Activated naive CD4-positive, alpha-beta T cell treated with anti-CD3 and anti-CD28 coated beads for 36 hours (primary cell): ENCODE measurements around the gene SUN5. TPM values are rescaled to one million over a fixed set of nuclear protein-coding genes. Genes with fewer than 3 reads are reported as not detected.

ENCODE experiments used
- CTCF ChIA-PET: fragments of 350-600 bp; sonication (Branson Sonifier 250); formaldehyde crosslinking; loops from one replicate; lab custom pipeline; 2021; ENCODE audit warnings: antibody characterized with exemption; lab: Charles Lee
- DNase-seq: peaks from one replicate; pipeline ENCODE4 v3.0.0-alpha.2; 2020
- H3K27ac Mint-ChIP-seq: one replicate; pipeline ENCODE4 v1.8.0; 2021; ENCODE audit warnings: mild to moderate bottlenecking, mixed read lengths
- H3K27me3 Mint-ChIP-seq: one replicate; pipeline ENCODE4 v1.8.0; 2021; ENCODE audit warnings: low read depth, mixed read lengths
- H3K36me3 Mint-ChIP-seq: one replicate; pipeline ENCODE4 v1.8.0; 2021; ENCODE audit warnings: low read depth, mixed read lengths
- H3K4me1 Mint-ChIP-seq: one replicate; pipeline ENCODE4 v1.8.0; 2021; ENCODE audit warnings: low read depth, mixed read lengths
- H3K4me3 Mint-ChIP-seq: one replicate; pipeline ENCODE4 v1.8.0; 2021; ENCODE audit warnings: mild to moderate bottlenecking, moderate library complexity, mixed read lengths
- H3K9me3 Mint-ChIP-seq: one replicate; pipeline ENCODE4 v1.8.0; 2021; ENCODE audit warnings: mixed read lengths
- intact Hi-C: fragments of 100-400 bp; cut with micrococcal nuclease; formaldehyde crosslinking; loops from one replicate; pipeline ENCODE4 v1.15.1; 2023
- total RNA-seq, 2 experiments: library from RNA; stranded (reverse); gene quantifications; one replicate each; pipeline ENCODE4 v1.2.3, GENCODE V29; 2021

Gene SUN5
- total RNA-seq, 2 experiments from 2014 or later, result not detected

DNA sequence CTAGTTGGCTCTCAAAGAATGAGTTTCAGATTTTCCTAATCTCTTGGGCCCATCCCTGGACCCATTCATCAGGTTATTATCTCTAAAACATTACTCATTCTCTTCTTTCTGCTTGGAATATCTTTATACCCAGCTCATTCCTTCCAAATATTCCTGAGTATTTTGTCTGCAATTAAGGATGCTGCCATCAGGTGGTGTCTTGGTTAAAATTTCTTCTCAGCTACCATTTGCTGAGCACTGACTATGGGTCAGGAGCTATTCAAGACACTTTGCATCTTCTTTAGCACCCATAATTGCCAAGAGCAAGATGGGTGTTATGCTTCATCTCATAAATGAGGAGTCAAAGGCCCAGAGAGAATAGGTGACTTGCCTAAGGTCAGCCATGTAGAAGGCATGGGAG, 8.4 kb downstream of the SUN5 start:
- peaks cover 5% of the 10 kb centered on the region for H3K9me3 Mint-ChIP-seq
- no peak overlapping the region for H3K27ac Mint-ChIP-seq
- intact Hi-C loops, result no loop called here
- H3K4me1 Mint-ChIP-seq, result peaks cover 51% of the 10 kb centered on the region
- CTCF ChIA-PET, result interaction anchor here (0.6 to 1.7 kb wide), 4 partner anchors 9 to 85 kb away, joined by 3 to 4 read pairs (median 3); partner anchors contain the start of gene SUN5
- DNase-seq, result no peak
- no peaks in the 10 kb centered on the region for H3K27me3 Mint-ChIP-seq
- no peaks in the 10 kb centered on the region for H3K36me3 Mint-ChIP-seq
- no peak overlapping the region for H3K4me3 Mint-ChIP-seq

GRCh38 chr20:32993496-32994050, 10.7 kb downstream of the SUN5 start:
- Mint-ChIP-seq H3K9me3 (peaks cover 5% of the 10 kb centered on the region), H3K27ac (peak overlapping the region; percentile 8), H3K27me3 (no peaks in the 10 kb centered on the region), H3K4me1 (peaks cover 44% of the 10 kb centered on the region), H3K4me3 (no peak overlapping the region), H3K36me3 (no peaks in the 10 kb centered on the region)
- peak; percentile 38 for DNase-seq
- CTCF ChIA-PET, result interaction anchor here (1.2 to 1.3 kb wide), 2 partner anchors 11 to 21 kb away, joined by 3 to 5 read pairs; partner anchors contain the start of gene SUN5
- intact Hi-C loops, result no loop called here

GRCh38 chr20:32991792-32992641, 12.2 kb downstream of the SUN5 start:
- H3K4me3 Mint-ChIP-seq, result no peak overlapping the region

GRCh38 chr20:32991383-32991782, 12.8 kb downstream of the SUN5 start:
- Mint-ChIP-seq H3K36me3 (no peaks in the 10 kb centered on the region), H3K27ac (no peak overlapping the region), H3K9me3 (peaks cover 5% of the 10 kb centered on the region), H3K4me3 (no peak overlapping the region), H3K4me1 (peaks cover 37% of the 10 kb centered on the region), H3K27me3 (no peaks in the 10 kb centered on the region)
- DNase-seq, result peak; percentile 68
- CTCF ChIA-PET, result interaction anchor here (0.8 to 2.2 kb wide), 4 partner anchors 14 to 49 kb away, joined by 3 to 13 read pairs (median 4); partner anchors contain the start of gene SUN5
- intact Hi-C loops, result loop anchor here (1.0 kb wide), 2 partner anchors 19 to 45 kb away; no protein-coding TSS in a partner anchor

More at GRCh38 chr20:32991792-32992641, 12.2 kb downstream of the SUN5 start:
- H3K27me3 Mint-ChIP-seq, result no peaks in the 10 kb centered on the region
- no peak overlapping the region for H3K27ac Mint-ChIP-seq
- DNase-seq, result no peak
- CTCF ChIA-PET, result interaction anchor here (0.8 to 2.2 kb wide), 4 partner anchors 13 to 49 kb away, joined by 3 to 13 read pairs (median 4); partner anchors contain the start of gene SUN5
- H3K4me1 Mint-ChIP-seq, result peaks cover 37% of the 10 kb centered on the region
- no peaks in the 10 kb centered on the region for H3K36me3 Mint-ChIP-seq
- H3K9me3 Mint-ChIP-seq, result peaks cover 5% of the 10 kb centered on the region
- intact Hi-C loops, result loop anchor here (1.0 kb wide), 2 partner anchors 20 to 46 kb away; no protein-coding TSS in a partner anchor

- Mint-ChIP-seq H3K27me3 (no peaks in the 10 kb centered on the region), H3K9me3 (peaks cover 5% of the 10 kb centered on the region), H3K36me3 (no peaks in the 10 kb centered on the region), H3K4me3 (no peak overlapping the region), H3K4me1 (peaks cover 37% of the 10 kb centered on the region), H3K27ac (no peak overlapping the region)
- no peak for DNase-seq
- intact Hi-C loops, result no loop called here
- CTCF ChIA-PET, result interaction anchor here (0.6 to 2.2 kb wide), 2 partner anchors 15 to 1167 kb away, joined by 3 to 13 read pairs; partner anchors contain the start of gene SUN5
Observed at GRCh38 chr20:32990426-32990825, 13.8 kb downstream of the SUN5 start.

DNA sequence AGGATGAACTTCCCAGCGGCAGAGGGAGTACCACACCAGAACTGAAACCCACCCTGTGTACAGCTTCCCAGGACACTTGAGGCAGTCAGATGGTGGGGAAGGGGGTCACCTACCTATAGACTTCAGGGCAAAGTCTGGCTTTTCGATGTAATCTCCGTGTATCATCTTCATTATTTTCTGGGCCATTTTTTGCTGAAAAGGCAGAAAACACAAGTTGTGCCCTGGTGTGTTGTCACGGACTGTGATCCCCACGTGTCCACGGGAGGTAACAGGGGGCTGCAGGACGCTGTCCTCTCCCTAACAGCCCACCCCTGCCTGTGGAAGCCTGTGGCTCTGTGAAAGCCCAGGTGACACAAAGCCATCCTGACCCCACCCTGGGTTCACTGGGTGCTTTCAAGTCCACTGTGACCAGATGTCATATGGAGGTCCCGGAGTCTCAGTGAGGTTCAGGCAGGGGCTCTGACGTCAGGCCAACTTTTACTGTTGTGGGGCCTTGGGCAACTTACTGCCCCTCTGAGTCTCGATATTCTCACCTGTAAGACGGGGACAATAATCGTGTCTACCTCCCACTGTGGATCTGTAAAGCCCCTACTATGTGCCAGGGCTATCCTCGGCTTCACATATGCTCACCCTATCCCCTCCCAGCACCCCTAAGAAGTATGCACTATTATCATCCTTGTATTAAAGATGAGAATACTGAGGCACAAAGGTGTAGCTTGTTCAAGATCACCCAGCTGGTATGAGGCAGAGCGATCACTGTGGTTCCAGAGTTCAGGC, 14.5 kb downstream of the SUN5 start:
- Mint-ChIP-seq H3K4me3 (no peak overlapping the region), H3K9me3 (no peaks in the 10 kb centered on the region), H3K36me3 (no peaks in the 10 kb centered on the region), H3K27ac (no peak overlapping the region), H3K4me1 (peaks cover 37% of the 10 kb centered on the region), H3K27me3 (no peaks in the 10 kb centered on the region)
- CTCF ChIA-PET, result interaction anchor here (0.6 kb wide), 1 partner anchor 1167 kb away, joined by 3 read pairs; no protein-coding TSS in a partner anchor
- DNase-seq, result no peak
- intact Hi-C loops, result no loop called here

DNA sequence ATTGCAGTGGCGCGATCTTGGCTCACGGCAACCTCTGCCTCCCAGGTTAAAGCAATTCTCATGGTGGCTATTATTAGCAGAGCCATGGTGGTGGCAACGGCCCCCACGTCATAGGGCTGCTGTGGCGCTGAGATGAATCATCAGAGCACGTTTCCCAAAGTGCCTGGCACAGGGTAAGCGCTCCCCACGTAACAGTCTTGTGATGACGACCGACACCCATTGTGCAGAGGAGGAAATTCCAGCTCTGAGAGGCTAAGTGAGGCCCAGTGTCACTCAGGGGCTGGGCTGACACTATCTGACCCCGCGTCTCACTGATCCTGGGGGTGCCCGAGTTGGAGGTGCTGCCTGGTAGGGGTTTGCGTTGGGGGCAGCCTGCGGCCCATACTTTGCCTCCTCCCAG, 16.2 kb downstream of the SUN5 start:
- intact Hi-C loops, result no loop called here
- H3K4me1 Mint-ChIP-seq, result peaks cover 35% of the 10 kb centered on the region
- H3K4me3 Mint-ChIP-seq, result no peak overlapping the region
- H3K36me3 Mint-ChIP-seq, result no peaks in the 10 kb centered on the region
- no peak for DNase-seq
- CTCF ChIA-PET, result no interaction called here
- H3K27me3 Mint-ChIP-seq, result no peaks in the 10 kb centered on the region
- H3K27ac Mint-ChIP-seq, result no peak overlapping the region
- H3K9me3 Mint-ChIP-seq, result no peaks in the 10 kb centered on the region

DNA sequence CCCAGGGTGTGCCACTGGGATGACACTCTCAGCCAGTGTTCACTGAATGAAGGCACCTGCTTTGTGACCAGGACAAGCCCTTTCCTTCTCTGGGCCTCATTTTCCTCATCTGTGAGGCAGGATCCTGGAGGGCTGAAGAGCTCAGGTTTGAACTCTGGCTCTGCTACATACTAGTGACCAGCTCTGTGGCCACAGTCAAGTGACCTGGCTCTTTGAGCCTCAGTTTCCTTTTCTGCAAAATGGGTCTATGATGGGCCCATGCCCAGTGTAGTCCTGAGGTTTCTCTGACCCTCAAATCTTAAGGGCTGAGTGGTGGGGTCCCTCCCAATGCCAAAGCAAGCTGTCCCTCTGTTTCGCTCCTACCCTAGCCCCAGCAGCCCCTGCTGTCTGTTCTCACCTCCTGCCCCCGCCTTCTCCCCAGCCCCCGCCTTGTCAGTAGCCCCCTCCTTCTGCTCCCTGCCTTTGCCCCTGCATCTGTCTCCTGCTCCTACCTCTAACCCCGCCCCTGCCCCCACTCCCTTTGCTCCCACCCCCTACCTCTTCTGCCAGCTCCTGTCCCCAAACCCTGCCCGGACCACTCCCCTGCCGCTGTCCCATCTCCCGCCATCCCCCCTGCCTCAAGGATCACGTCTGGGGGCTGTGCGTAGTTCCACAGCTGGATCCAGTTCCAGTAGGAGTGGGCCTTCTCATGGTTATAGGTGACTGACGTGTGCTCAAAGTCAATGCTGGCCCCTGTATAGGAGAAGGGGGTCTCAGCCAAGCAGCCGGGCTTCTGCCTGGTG, 17.0 kb downstream of the SUN5 start:
- no peak for DNase-seq
- Mint-ChIP-seq H3K27ac (no peak overlapping the region), H3K4me3 (no peak overlapping the region), H3K9me3 (no peaks in the 10 kb centered on the region), H3K36me3 (no peaks in the 10 kb centered on the region), H3K4me1 (peaks cover 31% of the 10 kb centered on the region), H3K27me3 (no peaks in the 10 kb centered on the region)
- CTCF ChIA-PET, result interaction anchor here (0.6 to 1.3 kb wide), 2 partner anchors 13 to 21 kb away, joined by 3 read pairs; no protein-coding TSS in a partner anchor
- intact Hi-C loops, result no loop called here

DNA sequence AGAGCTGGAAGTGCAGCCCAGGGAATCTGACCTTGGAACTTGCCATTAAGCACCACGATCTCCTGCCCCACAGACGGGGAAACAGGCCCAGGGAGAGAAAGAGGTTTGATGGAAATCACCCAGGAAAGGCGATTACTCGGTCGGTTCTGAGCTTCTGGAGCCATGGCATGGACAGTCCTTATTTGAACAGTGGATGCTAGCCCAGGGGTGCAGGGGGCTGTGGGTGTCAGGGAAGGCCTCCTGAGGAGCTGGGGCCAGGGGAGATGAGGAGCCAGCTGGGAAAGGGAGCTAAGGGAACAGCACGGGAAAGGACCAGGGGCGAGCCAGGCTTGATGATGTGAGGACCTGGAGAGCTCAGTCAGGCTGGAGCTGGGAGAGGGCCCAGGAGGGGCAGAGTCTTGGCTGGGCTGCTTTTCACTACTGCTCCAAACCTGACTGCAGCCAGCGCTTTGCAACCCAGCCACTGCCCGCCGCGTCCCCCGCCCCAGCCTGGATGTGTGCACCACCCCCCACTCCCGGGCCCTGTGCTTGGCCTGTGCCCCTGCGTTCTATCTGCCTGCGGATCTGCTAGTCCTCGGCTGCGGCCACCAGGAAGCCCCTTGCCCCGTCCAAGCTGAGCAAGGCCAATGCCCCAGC, 17.8 kb downstream of the SUN5 start:
- no peaks in the 10 kb centered on the region for H3K36me3 Mint-ChIP-seq
- peaks cover 26% of the 10 kb centered on the region for H3K4me1 Mint-ChIP-seq
- H3K4me3 Mint-ChIP-seq, result no peak overlapping the region
- DNase-seq, result no peak
- no peaks in the 10 kb centered on the region for H3K27me3 Mint-ChIP-seq
- intact Hi-C loops, result no loop called here
- H3K9me3 Mint-ChIP-seq, result no peaks in the 10 kb centered on the region
- CTCF ChIA-PET, result interaction anchor here (1.3 kb wide), 1 partner anchor 21 kb away, joined by 3 read pairs; no protein-coding TSS in a partner anchor
- H3K27ac Mint-ChIP-seq, result no peak overlapping the region

DNA sequence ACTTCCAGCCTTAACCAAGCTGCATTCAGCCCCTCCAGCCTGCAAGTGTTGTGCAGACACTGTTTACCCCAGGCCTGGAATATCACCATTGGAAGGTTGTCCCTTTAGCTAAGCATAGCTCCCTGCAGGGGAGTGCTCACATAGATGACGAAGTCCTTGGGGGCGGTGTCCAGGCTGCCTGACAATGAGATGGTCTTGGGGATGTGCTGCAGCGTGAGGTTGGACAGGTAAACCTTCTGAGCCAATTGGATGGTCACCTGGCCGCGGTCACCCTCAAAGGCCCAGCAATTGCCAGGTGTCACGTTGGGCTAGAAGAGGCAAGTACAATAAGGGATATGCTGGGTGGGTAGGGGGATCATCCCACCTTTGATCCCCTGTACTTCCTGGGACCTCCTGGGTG, 18.6 kb downstream of the SUN5 start:
- intact Hi-C loops, result no loop called here
- Mint-ChIP-seq H3K27ac (no peak overlapping the region), H3K36me3 (no peaks in the 10 kb centered on the region), H3K9me3 (no peaks in the 10 kb centered on the region), H3K27me3 (no peaks in the 10 kb centered on the region), H3K4me3 (no peak overlapping the region), H3K4me1 (peaks cover 18% of the 10 kb centered on the region)
- no peak for DNase-seq
- CTCF ChIA-PET, result no interaction called here
